Measurements from ENCODE around the gene CCDC83. TPM values are rescaled to one million over a fixed set of nuclear protein-coding genes. Genes with fewer than 3 reads are reported as not detected.
A peak's percentile ranks its signal among the peaks of the same experiment; 100 is the strongest.

The CCDC83 gene
- total and polyA plus RNA-seq, 11 donors = not detected

DNA sequence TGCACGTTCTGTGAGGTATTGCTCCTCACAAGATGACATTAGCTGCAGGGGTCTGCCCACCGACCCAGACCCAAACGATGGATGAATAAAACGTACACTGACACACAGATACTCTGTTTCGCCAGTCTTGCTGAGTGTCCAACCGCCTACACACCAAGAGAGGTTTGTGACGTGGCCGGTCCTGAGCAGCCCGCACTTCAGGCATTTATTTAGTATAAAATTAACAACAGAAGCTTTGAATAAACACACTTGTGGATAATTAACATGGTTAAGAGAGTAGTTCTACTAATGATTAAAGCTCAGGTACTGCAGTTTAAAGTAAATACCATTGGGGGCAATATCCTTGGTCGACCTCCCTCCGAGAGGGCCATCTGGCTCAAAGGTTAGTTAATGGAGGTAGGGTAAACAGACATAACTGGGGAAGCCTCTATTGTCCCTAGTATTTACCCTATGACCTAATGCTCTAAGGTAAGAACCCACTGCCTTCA lies 75.7 kb downstream of the CCDC83 start:
- DNase-seq = no peak
- H3K4me3 ChIP-seq = no peak overlapping the region
- no peak overlapping the region for H3K27ac ChIP-seq
- H3K27me3 ChIP-seq = peaks cover 0 to 4% (median 0%) of the 10 kb centered on the region in 9 donors
- TF ChIP-seq, protein P1, sequence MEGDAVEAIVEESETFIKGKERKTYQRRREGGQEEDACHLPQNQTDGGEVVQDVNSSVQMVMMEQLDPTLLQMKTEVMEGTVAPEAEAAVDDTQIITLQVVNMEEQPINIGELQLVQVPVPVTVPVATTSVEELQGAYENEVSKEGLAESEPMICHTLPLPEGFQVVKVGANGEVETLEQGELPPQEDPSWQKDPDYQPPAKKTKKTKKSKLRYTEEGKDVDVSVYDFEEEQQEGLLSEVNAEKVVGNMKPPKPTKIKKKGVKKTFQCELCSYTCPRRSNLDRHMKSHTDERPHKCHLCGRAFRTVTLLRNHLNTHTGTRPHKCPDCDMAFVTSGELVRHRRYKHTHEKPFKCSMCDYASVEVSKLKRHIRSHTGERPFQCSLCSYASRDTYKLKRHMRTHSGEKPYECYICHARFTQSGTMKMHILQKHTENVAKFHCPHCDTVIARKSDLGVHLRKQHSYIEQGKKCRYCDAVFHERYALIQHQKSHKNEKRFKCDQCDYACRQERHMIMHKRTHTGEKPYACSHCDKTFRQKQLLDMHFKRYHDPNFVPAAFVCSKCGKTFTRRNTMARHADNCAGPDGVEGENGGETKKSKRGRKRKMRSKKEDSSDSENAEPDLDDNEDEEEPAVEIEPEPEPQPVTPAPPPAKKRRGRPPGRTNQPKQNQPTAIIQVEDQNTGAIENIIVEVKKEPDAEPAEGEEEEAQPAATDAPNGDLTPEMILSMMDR (IDR thresholded peaks at IDR 0.05) = no peak
- H3K4me1 ChIP-seq = peaks cover 0 to 4% (median 0%) of the 10 kb centered on the region in 12 donors
- intact Hi-C loops (cut with DNase I) = loop anchor here in 4 of 10 donors (10.0 kb wide), 3 partner anchors 76 to 884 kb away; partner anchors contain the start of gene CCDC83 (in 2 of the 4)
- no peak for ATAC-seq
- no peaks in the 10 kb centered on the region for H3K36me3 ChIP-seq
- 88 to 92% (median 91%) methylated on average over 11 of the region's 11 CpGs for WGBS, 4 donors
- H3K9me3 ChIP-seq = peaks cover 0 to 7% (median 0%) of the 10 kb centered on the region in 12 donors

DNA sequence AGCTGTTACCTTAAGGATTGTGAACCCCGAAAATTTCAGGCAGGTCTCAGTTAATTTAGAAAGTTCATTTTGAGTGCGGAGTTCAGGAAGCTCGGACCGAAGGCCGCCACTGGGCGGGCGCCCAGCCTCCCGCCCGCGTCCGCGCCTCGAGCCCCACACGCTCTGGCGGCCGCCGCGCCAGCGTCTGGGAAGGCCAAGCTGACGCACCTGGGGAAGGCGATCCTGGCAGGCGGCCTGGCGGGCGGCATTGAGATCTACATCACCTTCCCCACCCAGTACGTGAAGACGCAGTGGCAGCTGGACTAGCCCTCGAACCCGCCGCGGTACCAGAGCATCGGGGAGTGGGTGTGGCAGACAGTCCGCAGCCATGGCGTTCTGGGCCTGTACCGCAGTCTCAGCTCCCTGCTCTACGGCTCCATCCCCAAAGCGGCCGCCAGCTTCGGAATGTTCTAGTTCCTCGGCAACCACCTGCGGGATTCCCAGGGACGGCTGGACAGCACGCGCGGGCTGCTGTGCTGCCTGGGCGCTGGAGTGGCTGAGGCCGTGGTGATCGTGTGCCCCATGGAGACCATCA lies 79.5 kb downstream of the CCDC83 start:
- Histone ChIP-seq H3K27ac (no peak overlapping the region), H3K9me3 (no peaks in the 10 kb centered on the region), H3K36me3 (no peaks in the 10 kb centered on the region), H3K4me3 (peak overlapping the region in 7 of 12 donors; percentile 9 to 46 (median 23)), H3K4me1 (peaks cover 0 to 4% (median 0%) of the 10 kb centered on the region in 12 donors), H3K27me3 (peaks cover 0 to 4% (median 0%) of the 10 kb centered on the region in 9 donors)
- ATAC-seq (peak in 2 of 4 donors; percentile 20 to 34), DNase-seq (no peak)
- no peak for TF ChIP-seq POLR2A (IDR thresholded peaks at IDR 0.05)
- TF ChIP-seq, protein P1 (IDR thresholded peaks at IDR 0.05) = no peak
- intact Hi-C loops (cut with DNase I) = loop anchor here in 5 of 10 donors (5.0 to 10.0 kb wide), 4 partner anchors 80 to 880 kb away; partner anchors contain the start of gene CCDC83 (in 2 of the 5)
- 36 to 44% (median 41%) methylated on average over 25 to 47 of the region's 47 CpGs for WGBS, 4 donors

DNA sequence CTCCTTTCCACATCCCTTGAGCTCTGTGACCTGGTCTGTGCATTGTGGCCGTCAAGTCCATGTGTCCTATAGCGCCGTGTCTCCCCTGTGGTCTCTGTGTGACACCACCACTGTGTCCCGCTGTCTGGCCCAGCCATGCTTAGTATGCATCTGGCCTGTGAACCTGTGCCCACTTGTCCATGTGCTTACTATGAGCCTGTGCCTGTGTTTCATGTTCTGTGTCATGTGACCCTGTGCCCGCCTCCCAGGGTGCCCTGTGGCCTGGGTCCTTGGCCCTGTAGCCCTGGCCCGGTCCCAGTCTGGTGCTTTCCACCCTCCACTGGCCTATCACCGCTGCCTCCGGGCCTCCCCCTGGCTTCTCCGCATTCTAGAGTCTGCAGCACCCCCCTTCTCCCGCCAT lies 80.6 kb downstream of the CCDC83 start:
- intact Hi-C loops (cut with DNase I) = loop anchor here in 5 of 10 donors (5.0 to 10.0 kb wide), 4 partner anchors 81 to 879 kb away; partner anchors contain the start of gene CCDC83 (in 2 of the 5)
- no peak overlapping the region for H3K27ac ChIP-seq
- no peaks in the 10 kb centered on the region for H3K9me3 ChIP-seq
- DNase-seq (no peak), ATAC-seq (no peak)
- TF ChIP-seq POLR2A (IDR thresholded peaks at IDR 0.05) = no peak
- TF ChIP-seq, protein P1 (IDR thresholded peaks at IDR 0.05) = no peak
- peaks cover 0 to 4% (median 0%) of the 10 kb centered on the region in 12 donors for H3K4me1 ChIP-seq
- H3K4me3 ChIP-seq = no peak overlapping the region
- no peaks in the 10 kb centered on the region for H3K36me3 ChIP-seq
- 92 to 97% (median 96%) methylated on average over 10 of the region's 10 CpGs for WGBS, 4 donors
- peaks cover 0 to 4% (median 0%) of the 10 kb centered on the region in 9 donors for H3K27me3 ChIP-seq

DNA sequence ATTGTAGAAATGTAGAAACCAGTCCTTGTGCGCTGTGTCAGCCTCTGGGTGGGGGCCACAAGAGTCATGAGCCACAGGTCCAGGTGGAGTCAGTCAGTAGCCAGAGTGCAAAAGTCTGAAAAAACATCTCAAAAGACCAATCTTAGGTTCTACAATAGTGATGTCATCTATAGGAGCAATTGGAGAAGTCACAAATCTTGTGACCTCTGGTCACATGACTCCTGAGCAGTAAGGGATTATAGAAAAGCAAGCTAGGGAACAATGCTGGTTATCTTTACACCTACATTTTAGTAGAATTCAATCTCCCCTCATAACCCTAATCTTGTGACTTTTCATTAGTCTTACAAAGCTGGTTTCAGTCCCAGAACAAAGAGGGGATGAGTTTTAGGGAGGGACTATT lies 82.7 kb downstream of the CCDC83 start:
- intact Hi-C loops (cut with DNase I) = loop anchor here in 5 of 10 donors (5.0 to 10.0 kb wide), 4 partner anchors 83 to 877 kb away; partner anchors contain the start of gene CCDC83 (in 2 of the 5)

More for the DNA sequence above, 82.7 kb downstream of the CCDC83 start:
- DNase-seq = no peak
- no peak overlapping the region for H3K4me3 ChIP-seq
- H3K27me3 ChIP-seq = peaks cover 0 to 4% (median 0%) of the 10 kb centered on the region in 9 donors
- no peaks in the 10 kb centered on the region for H3K9me3 ChIP-seq
- ATAC-seq = no peak
- H3K36me3 ChIP-seq = no peaks in the 10 kb centered on the region
- no peak overlapping the region for H3K27ac ChIP-seq
- H3K4me1 ChIP-seq = peaks cover 0 to 4% (median 0%) of the 10 kb centered on the region in 12 donors
- WGBS, 4 donors = 93 to 100% (median 100%) methylated on average over 1 of the region's 1 CpG
- TF ChIP-seq, protein P1 (IDR thresholded peaks at IDR 0.05) = no peak
- no peak for TF ChIP-seq POLR2A (IDR thresholded peaks at IDR 0.05)

Data from heart left ventricle (tissue), 16 donors.